Measurements from ENCODE around the gene JMJD1C.

JMJD1C gene

GRCh38 chr10:63355682-63356081, 110.1 kb downstream of the JMJD1C start:
- no CpG with 5 or more reads among the region's 2 CpGs for WGBS, 2 donors (ENCODE audit: extremely low coverage in 2 of 2, insufficient read length in 2 of 2, insufficient replicate concordance in 1 of 2)

GRCh38 chr10:63352976-63353375, 112.8 kb downstream of the JMJD1C start:
- H2BK15ac ChIP-seq (ENCODE audit: low read length) = no peak overlapping the region
- no peak overlapping the region for H3K4me2 ChIP-seq (ENCODE audit: insufficient read depth, low read length, poor library complexity, severe bottlenecking)
- H2BK12ac ChIP-seq (ENCODE audit: low read length) = no peak overlapping the region
- H3K4ac ChIP-seq (ENCODE audit: low read length) = no peak overlapping the region
- no peak overlapping the region for H3K18ac ChIP-seq (ENCODE audit: low read length)
- no peak for DNase-seq (ENCODE audit: low spot score)
- H2AK5ac ChIP-seq (ENCODE audit: low read depth, low read length) = no peak overlapping the region
- no peaks in the 10 kb centered on the region for H3K27me3 ChIP-seq (ENCODE audit: control insufficient read depth in 3 of 3, insufficient read depth in 3 of 3, low read depth in 1 of 3, low read length in 3 of 3)
- H3K79me1 ChIP-seq (ENCODE audit: low read depth, low read length) = no peaks in the 10 kb centered on the region
- no peak overlapping the region for H3K4me3 ChIP-seq (ENCODE audit: low read length in 2 of 2)
- peaks cover 0 to 8% of the 10 kb centered on the region in 2 donors for H3K9me3 ChIP-seq (replicated peaks in 1 of 2; ENCODE audit: control insufficient read depth in 2 of 2, insufficient read depth in 1 of 2, low read depth in 1 of 2, low read length in 2 of 2)
- no peak overlapping the region for H3K23ac ChIP-seq (ENCODE audit: low read depth, low read length, poor library complexity)
- no peak overlapping the region for H3K27ac ChIP-seq (replicated peaks; ENCODE audit: low read length)
- no peak overlapping the region for H3K14ac ChIP-seq (ENCODE audit: low read length)
- H3K4me1 ChIP-seq (ENCODE audit: control insufficient read depth in 2 of 2, insufficient read depth in 1 of 2, low read depth in 1 of 2, low read length in 2 of 2) = no peaks in the 10 kb centered on the region
- WGBS, 2 donors (ENCODE audit: extremely low coverage in 2 of 2, insufficient read length in 2 of 2, insufficient replicate concordance in 1 of 2) = no CpG with 5 or more reads among the region's 3 CpGs
- no peak overlapping the region for H2AFZ ChIP-seq (ENCODE audit: low read length)
- H3K36me3 ChIP-seq (replicated peaks in 1 of 2; ENCODE audit: control insufficient read depth in 2 of 2, insufficient read depth in 2 of 2, low read length in 2 of 2) = no peaks in the 10 kb centered on the region
- H4K8ac ChIP-seq (ENCODE audit: low read depth, low read length) = no peak overlapping the region
- no peak overlapping the region for H4K91ac ChIP-seq (ENCODE audit: low read depth, low read length, poor library complexity)
- H2BK5ac ChIP-seq (ENCODE audit: low read length) = no peak overlapping the region
- no peak overlapping the region for H3K9ac ChIP-seq (ENCODE audit: low read depth, low read length, poor library complexity)
- H2BK120ac ChIP-seq (ENCODE audit: low read depth, low read length) = no peak overlapping the region

More at GRCh38 chr10:63355682-63356081, 110.1 kb downstream of the JMJD1C start:
- H2AK5ac ChIP-seq (ENCODE audit: low read depth, low read length) = no peak overlapping the region
- H3K27me3 ChIP-seq (ENCODE audit: control insufficient read depth in 3 of 3, insufficient read depth in 3 of 3, low read depth in 1 of 3, low read length in 3 of 3) = no peaks in the 10 kb centered on the region
- no peaks in the 10 kb centered on the region for H3K36me3 ChIP-seq (replicated peaks in 1 of 2; ENCODE audit: control insufficient read depth in 2 of 2, insufficient read depth in 2 of 2, low read length in 2 of 2)
- no peak overlapping the region for H4K8ac ChIP-seq (ENCODE audit: low read depth, low read length)
- no peaks in the 10 kb centered on the region for H3K79me1 ChIP-seq (ENCODE audit: low read depth, low read length)
- H3K27ac ChIP-seq (replicated peaks; ENCODE audit: low read length) = no peak overlapping the region
- H4K91ac ChIP-seq (ENCODE audit: low read depth, low read length, poor library complexity) = no peak overlapping the region
- no peak for DNase-seq (ENCODE audit: low spot score)
- no peaks in the 10 kb centered on the region for H3K4me1 ChIP-seq (ENCODE audit: control insufficient read depth in 2 of 2, insufficient read depth in 1 of 2, low read depth in 1 of 2, low read length in 2 of 2)
- H3K4ac ChIP-seq (ENCODE audit: low read length) = no peak overlapping the region
- H3K23ac ChIP-seq (ENCODE audit: low read depth, low read length, poor library complexity) = no peak overlapping the region
- H2BK15ac ChIP-seq (ENCODE audit: low read length) = no peak overlapping the region
- no peak overlapping the region for H3K18ac ChIP-seq (ENCODE audit: low read length)
- H2BK120ac ChIP-seq (ENCODE audit: low read depth, low read length) = no peak overlapping the region
- H3K9ac ChIP-seq (ENCODE audit: low read depth, low read length, poor library complexity) = no peak overlapping the region
- H2AFZ ChIP-seq (ENCODE audit: low read length) = no peak overlapping the region
- H3K9me3 ChIP-seq (replicated peaks in 1 of 2; ENCODE audit: control insufficient read depth in 2 of 2, insufficient read depth in 1 of 2, low read depth in 1 of 2, low read length in 2 of 2) = peaks cover 0 to 5% of the 10 kb centered on the region in 2 donors
- H2BK5ac ChIP-seq (ENCODE audit: low read length) = no peak overlapping the region
- H3K4me2 ChIP-seq (ENCODE audit: insufficient read depth, low read length, poor library complexity, severe bottlenecking) = no peak overlapping the region
- no peak overlapping the region for H3K14ac ChIP-seq (ENCODE audit: low read length)
- no peak overlapping the region for H3K4me3 ChIP-seq (ENCODE audit: low read length in 2 of 2)
- no peak overlapping the region for H2BK12ac ChIP-seq (ENCODE audit: low read length)

DNA sequence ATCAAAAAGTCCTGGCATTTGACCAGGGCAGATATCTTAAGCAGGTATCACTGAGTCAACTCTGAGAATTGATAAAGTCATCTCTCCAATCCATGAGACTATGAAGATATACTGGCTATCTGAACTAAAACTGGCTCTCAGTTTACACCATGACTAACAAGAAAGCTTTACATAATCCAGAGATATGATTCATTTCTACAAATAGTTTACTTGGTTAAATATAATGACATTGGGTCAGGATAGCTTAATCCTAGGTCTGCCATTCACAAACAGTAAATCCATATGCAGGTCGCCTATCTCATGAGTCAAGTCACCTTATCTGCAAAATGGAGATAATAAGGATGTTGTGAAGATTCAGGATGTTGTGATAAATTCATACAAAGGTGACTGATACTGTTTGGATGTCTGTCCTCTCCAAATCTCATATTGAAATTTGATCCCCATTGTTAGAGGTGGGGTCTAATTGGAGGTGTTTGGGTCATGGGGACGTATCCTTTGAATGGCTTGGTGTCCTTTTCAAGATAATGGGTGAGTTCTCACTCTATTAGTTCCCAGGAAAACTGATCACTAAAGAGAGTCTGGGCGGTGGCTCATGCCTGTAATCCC, 117.4 kb downstream of the JMJD1C start:
- Histone ChIP-seq H3K23ac (ENCODE audit: low read depth, low read length, poor library complexity) (no peak overlapping the region), H3K4me2 (ENCODE audit: insufficient read depth, low read length, poor library complexity, severe bottlenecking) (no peak overlapping the region), H2BK120ac (ENCODE audit: low read depth, low read length) (no peak overlapping the region), H3K27me3 (ENCODE audit: control insufficient read depth in 3 of 3, insufficient read depth in 3 of 3, low read depth in 1 of 3, low read length in 3 of 3) (no peaks in the 10 kb centered on the region), H2AK5ac (ENCODE audit: low read depth, low read length) (no peak overlapping the region), H3K27ac (replicated peaks; ENCODE audit: low read length) (no peak overlapping the region), H3K79me1 (ENCODE audit: low read depth, low read length) (no peaks in the 10 kb centered on the region), H2AFZ (ENCODE audit: low read length) (no peak overlapping the region), H3K36me3 (replicated peaks in 1 of 2; ENCODE audit: control insufficient read depth in 2 of 2, insufficient read depth in 2 of 2, low read length in 2 of 2) (no peaks in the 10 kb centered on the region), H3K14ac (ENCODE audit: low read length) (no peak overlapping the region), H2BK12ac (ENCODE audit: low read length) (no peak overlapping the region), H3K4me3 (ENCODE audit: low read length in 2 of 2) (no peak overlapping the region), H4K8ac (ENCODE audit: low read depth, low read length) (no peak overlapping the region), H2BK5ac (ENCODE audit: low read length) (no peak overlapping the region), H2BK15ac (ENCODE audit: low read length) (no peak overlapping the region), H3K18ac (ENCODE audit: low read length) (no peak overlapping the region), H3K9me3 (replicated peaks in 1 of 2; ENCODE audit: control insufficient read depth in 2 of 2, insufficient read depth in 1 of 2, low read depth in 1 of 2, low read length in 2 of 2) (peaks cover 0 to 2% of the 10 kb centered on the region in 2 donors), H3K4me1 (ENCODE audit: control insufficient read depth in 2 of 2, insufficient read depth in 1 of 2, low read depth in 1 of 2, low read length in 2 of 2) (no peaks in the 10 kb centered on the region), H4K91ac (ENCODE audit: low read depth, low read length, poor library complexity) (no peak overlapping the region), H3K9ac (ENCODE audit: low read depth, low read length, poor library complexity) (no peak overlapping the region), H3K4ac (ENCODE audit: low read length) (no peak overlapping the region)
- WGBS, 2 donors (ENCODE audit: extremely low coverage in 2 of 2, insufficient read length in 2 of 2, insufficient replicate concordance in 1 of 2) = no CpG with 5 or more reads among the region's 3 CpGs
- no peak for DNase-seq (ENCODE audit: low spot score)

DNA sequence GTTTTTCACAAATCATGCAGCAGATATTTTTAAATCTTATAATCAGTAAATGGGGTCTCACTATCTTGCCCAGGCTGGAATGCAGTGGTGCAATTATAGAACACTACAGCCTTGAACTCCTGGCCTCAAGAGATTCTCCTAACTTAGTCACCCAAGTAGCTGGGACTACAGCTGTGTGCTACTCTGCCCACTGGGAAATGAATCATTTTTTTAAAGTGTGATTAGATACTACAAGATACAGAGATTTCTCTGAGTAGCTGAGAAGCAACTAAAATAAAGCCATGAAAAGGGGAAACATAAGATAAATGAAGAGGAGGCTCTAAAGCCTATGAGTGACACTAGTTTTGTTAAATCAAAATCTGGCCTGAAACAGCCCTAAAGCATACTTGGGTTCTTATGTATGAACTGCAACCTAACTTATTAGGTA, 119.7 kb downstream of the JMJD1C start:
- Histone ChIP-seq H3K27ac (replicated peaks; ENCODE audit: low read length) (no peak overlapping the region), H3K9me3 (replicated peaks in 1 of 2; ENCODE audit: control insufficient read depth in 2 of 2, insufficient read depth in 1 of 2, low read depth in 1 of 2, low read length in 2 of 2) (peaks cover 0 to 2% of the 10 kb centered on the region in 2 donors), H3K79me1 (ENCODE audit: low read depth, low read length) (no peaks in the 10 kb centered on the region), H3K4me1 (ENCODE audit: control insufficient read depth in 2 of 2, insufficient read depth in 1 of 2, low read depth in 1 of 2, low read length in 2 of 2) (no peaks in the 10 kb centered on the region), H3K23ac (ENCODE audit: low read depth, low read length, poor library complexity) (no peak overlapping the region), H3K4me2 (ENCODE audit: insufficient read depth, low read length, poor library complexity, severe bottlenecking) (no peak overlapping the region), H4K91ac (ENCODE audit: low read depth, low read length, poor library complexity) (no peak overlapping the region), H3K14ac (ENCODE audit: low read length) (no peak overlapping the region), H2AFZ (ENCODE audit: low read length) (no peak overlapping the region), H2AK5ac (ENCODE audit: low read depth, low read length) (no peak overlapping the region), H3K4ac (ENCODE audit: low read length) (no peak overlapping the region), H4K8ac (ENCODE audit: low read depth, low read length) (no peak overlapping the region), H3K4me3 (ENCODE audit: low read length in 2 of 2) (no peak overlapping the region), H2BK120ac (ENCODE audit: low read depth, low read length) (no peak overlapping the region), H2BK5ac (ENCODE audit: low read length) (no peak overlapping the region), H2BK15ac (ENCODE audit: low read length) (no peak overlapping the region), H3K36me3 (replicated peaks in 1 of 2; ENCODE audit: control insufficient read depth in 2 of 2, insufficient read depth in 2 of 2, low read length in 2 of 2) (peaks cover 0 to 2% of the 10 kb centered on the region in 2 donors), H3K27me3 (ENCODE audit: control insufficient read depth in 3 of 3, insufficient read depth in 3 of 3, low read depth in 1 of 3, low read length in 3 of 3) (no peaks in the 10 kb centered on the region), H2BK12ac (ENCODE audit: low read length) (no peak overlapping the region), H3K18ac (ENCODE audit: low read length) (no peak overlapping the region), H3K9ac (ENCODE audit: low read depth, low read length, poor library complexity) (no peak overlapping the region)
- no peak for DNase-seq (ENCODE audit: low spot score)

All from neuronal stem cell (in vitro differentiated cells).